GM12891 (cell line): Measurements from ENCODE around the gene NR1I3.

Experiments used
- DNase-seq: peaks from one replicate; pipeline ENCODE4 v3.0.0; 2011; ENCODE audit warnings: low spot score; ENCODE audit not compliant: insufficient read length
- FAIRE-seq: peaks from 2 replicates; lab custom pipeline; 2011; peaks lifted over from hg19 to GRCh38; lab: Jason Lieb, UNC
- PAX5 ChIP-seq: IDR thresholded peaks from 2 replicates; pipeline ENCODE4 v1.6.1; 2011; ENCODE audit warnings: low read length, moderate library complexity, mild to moderate bottlenecking; ENCODE audit not compliant: insufficient read depth, severe bottlenecking
- POLR2A ChIP-seq: IDR thresholded peaks from 2 replicates; pipeline ENCODE4 v1.6.1; 2011; ENCODE audit warnings: low read depth, low read length, control low read depth
- POLR2AphosphoS5 ChIP-seq: IDR thresholded peaks from 2 replicates; pipeline ENCODE4 v1.6.1; 2011; ENCODE audit warnings: low read depth, low read length, control low read depth
- POU2F2 ChIP-seq: IDR thresholded peaks from 2 replicates; pipeline ENCODE4 v1.6.1; 2011; ENCODE audit warnings: low read depth, mild to moderate bottlenecking, control low read depth, low read length, moderate library complexity
- SPI1 ChIP-seq: IDR thresholded peaks from 2 replicates; pipeline ENCODE4 v1.6.1; 2011; ENCODE audit warnings: low read depth, low read length, control low read depth
- TAF1 ChIP-seq: IDR thresholded peaks from 2 replicates; pipeline ENCODE4 v1.6.1; 2011; ENCODE audit warnings: low read depth, low read length, control low read depth

NR1I3 gene

DNA sequence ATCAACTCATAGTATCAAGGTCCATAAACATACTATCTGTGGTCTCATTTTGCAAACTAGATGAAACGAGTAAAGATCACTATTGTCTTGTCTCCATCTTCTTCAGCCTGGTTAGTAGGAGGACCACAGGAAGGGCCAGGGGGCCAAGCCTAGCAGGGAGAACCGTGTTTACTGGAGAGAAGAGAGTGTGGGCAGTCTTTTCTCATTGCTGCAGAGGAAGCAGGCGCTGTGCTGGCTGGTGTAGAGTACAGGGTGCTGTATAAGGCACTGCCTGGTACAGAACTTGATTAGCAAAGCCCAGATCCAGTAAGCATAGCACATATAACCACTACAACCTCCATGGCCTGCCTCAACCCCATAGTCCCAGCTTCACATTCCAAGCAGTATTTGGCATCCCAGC, 50.7 kb downstream of the NR1I3 start:
- peak; percentile 59 for FAIRE-seq
- no peak for TF ChIP-seq POLR2AphosphoS5

DNA sequence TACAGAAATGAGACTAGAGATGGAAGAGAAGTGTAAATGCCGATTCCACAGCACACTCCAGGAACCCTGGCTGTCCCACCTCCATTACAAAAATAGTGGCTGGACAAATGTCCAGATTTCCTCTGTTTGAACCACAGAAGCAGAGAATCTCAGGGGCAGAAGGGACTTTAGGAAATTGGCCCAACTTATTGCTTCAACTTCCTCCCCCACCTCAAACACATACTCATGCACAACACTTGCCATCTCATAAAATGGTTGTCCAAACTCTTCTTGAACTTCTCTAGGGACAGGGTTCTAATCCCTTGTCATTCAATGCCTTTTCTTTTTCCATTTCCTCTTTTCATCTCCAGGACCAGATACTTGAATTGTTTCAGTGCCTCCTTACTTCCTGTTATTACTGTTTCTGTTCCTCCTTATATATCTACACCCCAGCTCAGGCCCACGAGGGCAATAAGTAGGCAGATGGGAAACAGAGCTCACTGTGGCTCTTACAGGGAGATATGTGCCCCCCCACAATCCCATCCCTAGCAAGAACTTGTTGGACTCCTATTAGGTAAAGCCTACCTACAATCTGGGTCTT, 52.2 kb downstream of the NR1I3 start:
- FAIRE-seq (peak; percentile 84), DNase-seq (no peak)
- TF ChIP-seq SPI1 (peak; percentile 94), POU2F2 (no peak)

More for the DNA sequence above, 50.7 kb downstream of the NR1I3 start:
- DNase-seq, result no peak

DNA sequence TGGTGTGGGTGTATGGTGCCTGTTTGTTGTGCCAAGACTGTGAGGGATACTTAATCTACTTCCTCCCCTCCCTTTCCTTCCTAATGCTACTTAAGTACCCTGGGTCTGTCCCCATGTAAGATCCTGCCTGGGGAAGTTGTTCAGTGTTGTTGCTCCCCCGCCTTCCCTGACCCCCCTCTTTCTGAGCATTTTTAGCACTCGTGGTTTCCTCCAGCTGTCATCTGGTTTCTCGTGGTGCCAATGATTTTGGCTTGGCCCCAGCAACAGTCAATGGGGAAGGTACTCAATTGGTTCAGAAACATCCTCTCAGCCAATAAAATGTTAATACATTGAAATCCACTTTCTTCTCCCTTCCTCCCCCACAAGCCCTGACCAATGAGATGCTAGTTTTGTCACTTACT, 52.7 kb downstream of the NR1I3 start:
- DNase-seq, result peak; percentile 49
- FAIRE-seq, result peak; percentile 94
- no peak for TF ChIP-seq TAF1
- no peak for TF ChIP-seq POLR2AphosphoS5
- TF ChIP-seq SPI1, result peak; percentile 50; the same call in 1 of the 2 replicates
- TF ChIP-seq POU2F2, result peak; percentile 53; the same call in 1 of the 2 replicates
- TF ChIP-seq PAX5, result no peak
- peak; percentile 46; the same call in 1 of the 2 replicates for TF ChIP-seq POLR2A

DNA sequence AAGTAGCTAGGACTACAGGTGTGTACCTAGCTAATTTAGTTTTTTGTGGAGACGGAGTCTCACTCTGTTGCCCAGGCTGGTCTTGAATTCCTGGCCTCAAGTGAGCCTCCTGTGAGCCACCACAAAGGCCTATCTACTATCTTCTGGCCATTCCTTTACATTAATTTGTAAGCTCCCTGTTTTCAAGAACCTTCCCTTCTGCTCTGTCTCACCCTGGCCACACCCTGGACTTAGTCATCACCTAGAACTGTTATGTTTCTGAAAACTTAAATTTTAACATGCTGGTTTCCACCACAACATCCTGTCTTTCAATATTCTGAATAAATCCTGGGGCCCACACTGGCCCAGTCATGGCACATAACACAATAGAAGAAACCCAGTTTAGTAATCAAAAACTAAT, 55.8 kb downstream of the NR1I3 start:
- DNase-seq, result no peak
- TF ChIP-seq SPI1 (no peak), PAX5 (no peak), TAF1 (no peak), POLR2AphosphoS5 (no peak), POU2F2 (no peak), POLR2A (no peak)
- peak; percentile 20 for FAIRE-seq

DNA sequence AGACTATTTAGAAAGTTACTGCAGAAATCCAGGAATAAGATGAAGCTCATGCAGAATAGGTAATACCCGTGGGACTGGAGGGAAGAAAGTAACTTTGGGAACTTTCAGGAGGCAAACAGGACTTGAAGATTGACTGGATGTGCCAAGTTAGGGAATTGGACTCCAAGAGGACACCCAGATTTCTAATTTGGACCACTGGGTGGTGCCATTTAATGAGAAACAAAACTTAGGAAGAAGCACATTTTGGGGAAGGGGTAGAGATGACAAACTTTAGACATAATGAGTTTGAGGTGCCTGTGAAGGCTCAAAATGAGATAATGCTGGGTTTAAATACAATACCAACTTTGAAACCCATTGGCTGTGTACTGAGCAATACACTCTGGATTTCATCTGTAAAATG, 57.4 kb downstream of the NR1I3 start:
- no peak for FAIRE-seq
- no peak for DNase-seq
- TF ChIP-seq SPI1 (no peak), TAF1 (no peak), POLR2AphosphoS5 (no peak), POLR2A (no peak), POU2F2 (no peak), PAX5 (no peak)

DNA sequence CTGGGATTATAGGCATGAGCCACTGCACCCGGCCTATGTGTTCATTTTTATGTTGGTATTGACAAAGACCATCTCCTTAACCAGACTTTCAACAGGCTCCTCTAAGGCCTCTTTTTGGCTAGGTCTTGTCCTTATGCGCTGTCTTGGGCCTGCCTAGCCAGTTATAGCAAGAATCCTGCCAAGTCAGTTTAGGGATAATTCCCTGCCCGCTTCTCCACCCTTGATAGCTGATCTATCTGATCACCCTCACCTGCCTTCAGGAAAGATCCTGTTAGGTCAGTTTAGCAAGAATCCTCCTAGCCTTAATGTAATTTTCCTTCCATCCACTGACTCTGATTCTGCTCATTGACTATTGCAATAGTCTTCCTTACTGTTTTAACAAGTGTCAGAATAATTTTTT, 58.3 kb downstream of the NR1I3 start:
- TF ChIP-seq POLR2AphosphoS5 (no peak), POLR2A (no peak), POU2F2 (no peak), TAF1 (no peak), SPI1 (no peak), PAX5 (no peak)
- no peak for FAIRE-seq
- DNase-seq, result no peak
